HG02973 (cell line): ENCODE measurements around the gene EVX2.

Experiments used
- ATAC-seq: cut with Tn5 transposase; IDR thresholded peaks from one replicate; pipeline ENCODE4 v1.9.1; 2021; ENCODE audit warnings: moderate library complexity; ENCODE audit not compliant: unreplicated experiment

Gene EVX2

DNA sequence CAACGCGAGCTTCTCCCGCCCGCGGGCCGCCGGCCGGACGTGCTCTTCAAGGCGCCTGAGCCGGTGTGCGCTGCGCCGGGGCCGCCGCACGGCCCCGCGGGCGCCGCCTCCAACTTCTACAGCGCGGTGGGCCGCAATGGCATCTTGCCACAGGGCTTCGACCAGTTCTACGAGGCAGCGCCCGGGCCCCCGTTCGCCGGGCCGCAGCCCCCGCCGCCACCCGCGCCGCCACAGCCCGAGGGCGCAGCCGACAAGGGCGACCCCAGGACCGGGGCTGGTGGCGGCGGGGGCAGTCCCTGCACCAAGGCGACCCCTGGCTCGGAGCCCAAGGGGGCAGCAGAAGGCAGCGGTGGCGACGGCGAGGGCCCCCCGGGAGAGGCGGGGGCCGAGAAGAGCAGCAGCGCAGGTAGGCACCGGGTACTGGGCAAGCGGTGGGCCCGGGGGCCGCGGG lies 24.0 kb upstream of the EVX2 start:
- no peak for ATAC-seq

DNA sequence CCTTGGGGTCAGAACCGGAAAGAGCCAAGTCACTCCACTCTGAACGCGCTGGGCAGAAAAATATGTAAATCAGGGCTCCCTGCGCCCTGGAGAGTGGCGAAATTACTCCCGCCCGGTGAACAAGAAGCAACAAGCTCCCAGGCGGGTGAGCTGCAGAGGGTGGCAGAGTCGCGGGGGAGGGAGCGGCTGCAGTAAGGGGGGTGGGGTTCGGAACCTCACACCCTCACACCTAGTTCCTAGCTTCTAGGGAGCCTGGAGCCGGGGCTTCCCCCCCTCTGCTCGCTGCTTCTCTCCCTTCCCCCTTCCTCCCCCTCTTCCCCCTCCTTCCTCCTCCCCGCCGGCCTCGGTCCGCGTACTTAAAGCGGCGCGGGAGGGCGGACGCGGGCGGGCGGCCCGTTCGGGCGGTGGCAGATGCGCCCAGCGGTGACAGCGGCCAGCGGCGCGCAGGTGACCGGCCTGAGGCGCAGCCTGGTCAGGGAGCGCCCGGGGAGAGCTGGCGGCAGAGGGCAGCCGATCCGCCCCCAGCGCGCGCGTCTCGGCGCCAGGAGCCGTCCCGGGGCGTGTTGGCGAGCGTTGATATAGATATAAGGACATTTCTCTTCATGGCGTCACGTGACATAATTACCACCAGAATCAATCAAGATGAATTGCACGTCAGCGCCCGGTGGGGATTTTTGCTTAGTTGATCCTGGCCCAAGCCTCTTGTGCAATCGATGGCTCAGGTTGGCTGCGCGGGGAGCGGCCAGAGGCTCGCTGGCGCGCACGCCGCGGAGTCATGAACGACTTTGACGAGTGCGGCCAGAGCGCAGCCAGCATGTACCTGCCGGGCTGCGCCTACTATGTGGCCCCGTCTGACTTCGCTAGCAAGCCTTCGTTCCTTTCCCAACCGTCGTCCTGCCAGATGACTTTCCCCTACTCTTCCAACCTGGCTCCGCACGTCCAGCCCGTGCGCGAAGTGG lies 23.1 kb upstream of the EVX2 start, which contains the start of gene HOXD11:
Gene HOXD11, plus strand, starts transcription at position 700 of the 959 bp plus-strand sequence. Its CDS starts 76 bp downstream, at position 776.
- ATAC-seq = no peak

DNA sequence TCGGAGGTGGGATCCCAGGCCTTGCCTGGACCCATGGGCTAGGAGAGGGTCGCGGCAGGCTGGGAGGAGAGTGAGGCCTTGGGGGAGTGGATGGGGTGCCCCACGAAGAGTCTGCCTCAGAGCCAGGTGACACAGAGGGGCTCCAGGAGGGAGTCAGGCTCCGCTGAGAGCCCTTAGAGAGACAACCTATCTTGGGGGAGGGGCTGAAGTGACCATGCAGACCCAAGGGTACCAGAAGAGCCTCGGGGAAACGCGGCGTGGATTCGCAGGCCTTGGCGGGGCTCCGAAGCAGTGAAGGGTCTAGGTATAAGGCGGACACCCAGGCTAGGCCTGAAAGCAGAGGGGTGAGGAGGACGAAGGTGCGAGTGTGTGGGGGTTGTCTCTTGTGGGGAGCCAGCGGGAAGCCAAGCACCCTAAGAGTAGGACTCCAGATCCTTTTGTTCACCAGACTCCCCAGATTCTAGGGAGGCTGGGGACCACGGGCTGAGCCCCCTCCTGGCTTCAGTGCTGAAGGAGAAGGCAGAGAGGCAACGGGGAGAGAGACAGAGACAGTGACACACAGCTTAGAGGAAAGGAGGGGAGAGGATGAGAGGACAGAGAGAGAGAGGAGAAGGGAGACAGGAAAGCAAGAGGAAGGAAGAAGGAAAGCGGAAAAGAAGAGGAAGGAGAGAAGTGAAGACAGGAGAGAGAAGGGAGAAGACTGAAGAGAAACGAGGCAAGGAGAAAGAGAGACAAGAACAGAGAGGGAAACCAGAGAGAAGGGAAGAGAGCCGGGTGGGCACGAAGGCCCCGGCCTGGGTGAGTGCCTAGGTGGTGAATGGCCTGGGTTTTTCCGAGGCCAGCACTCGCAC lies 22.2 kb upstream of the EVX2 start:
- ATAC-seq = no peak

DNA sequence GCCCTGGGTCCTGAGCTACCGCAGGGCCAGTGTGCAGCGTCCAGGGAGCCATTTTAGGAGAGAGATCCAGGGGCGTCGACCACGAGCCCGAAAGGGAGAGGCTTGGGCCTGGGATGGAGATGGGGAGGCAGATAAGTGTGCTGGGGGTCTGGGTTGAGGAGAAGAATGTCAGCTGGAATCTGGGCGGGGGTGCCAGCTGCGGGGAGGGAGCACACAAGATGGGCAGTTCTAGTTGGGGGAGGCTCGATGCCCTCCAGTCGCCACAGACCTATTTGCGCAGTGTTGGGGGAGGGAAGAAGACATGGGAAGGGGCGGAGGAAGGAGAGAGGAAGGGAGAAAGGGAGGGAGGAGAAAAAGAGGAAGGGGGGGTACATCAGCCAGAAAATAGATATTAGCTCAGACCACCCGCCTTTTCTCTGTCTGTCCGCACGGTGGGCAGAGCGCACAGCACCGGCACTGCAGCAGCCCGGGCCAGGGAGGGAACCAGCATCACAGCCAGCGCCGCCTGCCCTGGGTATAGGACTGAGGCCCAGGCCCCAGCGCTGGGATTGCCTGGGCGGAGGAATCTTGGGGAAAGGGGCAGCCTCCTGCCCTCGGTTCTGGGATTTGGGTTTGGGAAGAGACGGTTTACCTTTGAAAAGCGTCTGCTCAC lies 21.4 kb upstream of the EVX2 start:
- no peak for ATAC-seq

DNA sequence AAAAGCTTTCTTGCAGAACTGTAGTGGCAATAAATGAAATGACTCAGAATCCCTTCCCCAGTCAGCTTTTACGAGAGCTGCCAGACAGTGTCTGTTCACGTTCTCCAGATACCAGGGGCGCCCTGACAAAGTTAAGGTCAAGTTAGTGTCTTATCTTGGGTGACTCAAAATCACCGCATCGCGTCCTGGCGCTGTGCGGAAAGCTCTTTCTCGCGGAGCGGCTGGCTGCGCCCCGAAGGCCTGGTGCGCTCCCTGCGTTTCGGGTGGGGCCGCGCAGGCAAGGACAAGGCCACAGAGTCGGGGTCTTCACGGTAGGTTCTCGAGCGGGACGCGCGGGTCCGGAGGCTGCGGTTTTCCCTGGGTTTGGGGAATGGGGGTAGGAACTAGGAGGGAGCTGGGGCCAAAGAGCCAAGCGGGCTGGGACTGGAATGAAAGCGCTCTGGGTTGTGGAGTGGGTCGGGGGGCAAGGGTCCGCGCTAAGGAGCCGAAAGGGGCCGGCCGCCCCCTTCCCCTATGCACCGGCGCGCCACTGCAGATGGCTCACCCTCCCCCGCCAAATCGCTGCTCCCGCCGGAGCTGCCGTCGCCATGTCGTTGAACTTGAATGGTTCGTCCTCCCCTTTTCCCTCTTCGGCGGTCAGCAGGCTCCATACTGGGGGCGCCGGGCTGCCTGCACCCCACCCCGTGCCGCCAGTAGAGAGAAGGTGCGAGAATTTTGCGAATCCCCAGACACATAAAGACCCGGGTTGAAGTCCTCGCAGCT lies 20.7 kb upstream of the EVX2 start:
- no peak for ATAC-seq

DNA sequence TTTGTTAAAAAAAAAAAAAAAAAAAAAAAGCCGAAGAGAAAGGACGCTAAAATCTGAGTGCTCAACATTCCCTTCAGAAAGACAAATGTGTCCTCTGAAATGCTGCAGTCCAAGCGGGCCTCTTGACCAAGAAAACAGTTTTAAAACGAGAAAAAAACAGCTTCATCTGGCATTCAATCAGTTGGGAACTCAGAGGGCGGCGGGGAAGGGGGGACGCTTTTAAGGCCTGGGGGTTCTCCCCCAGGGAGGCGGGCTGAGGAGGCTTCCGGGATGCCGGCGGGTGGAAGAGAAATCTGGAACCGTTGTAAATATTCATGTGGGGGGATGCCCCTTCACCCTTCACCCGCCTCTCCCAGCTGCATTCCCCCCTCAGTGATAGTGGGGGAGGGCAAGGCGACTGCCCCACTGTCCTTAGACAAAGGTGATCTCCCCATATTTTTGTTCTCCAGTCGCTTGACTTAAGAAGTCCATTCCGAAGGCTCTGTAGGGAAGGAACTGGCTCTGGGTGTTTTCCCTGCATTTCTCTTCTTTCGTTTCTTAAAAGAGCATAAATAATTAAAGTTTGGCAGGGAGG lies 20.1 kb upstream of the EVX2 start:
- ATAC-seq = no peak

DNA sequence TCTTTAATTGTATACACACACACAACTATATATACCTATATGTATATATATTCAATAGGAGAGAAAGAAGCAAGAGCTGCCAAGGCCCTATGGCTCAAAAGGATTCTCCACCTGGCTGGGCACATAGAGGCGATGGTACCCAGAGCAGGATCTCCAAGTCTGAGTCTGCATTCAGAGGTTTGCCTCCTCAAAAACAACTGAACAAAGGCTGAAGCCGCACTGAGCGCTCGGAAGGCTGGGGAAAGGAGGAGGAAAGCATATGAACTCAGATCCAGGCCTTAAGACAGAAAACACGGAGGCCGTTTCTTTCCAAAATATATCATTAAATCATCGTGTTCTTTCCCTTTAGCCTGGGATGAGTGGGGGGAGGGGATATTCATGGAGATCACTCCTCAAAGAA lies 19.4 kb upstream of the EVX2 start:
- ATAC-seq = no peak

DNA sequence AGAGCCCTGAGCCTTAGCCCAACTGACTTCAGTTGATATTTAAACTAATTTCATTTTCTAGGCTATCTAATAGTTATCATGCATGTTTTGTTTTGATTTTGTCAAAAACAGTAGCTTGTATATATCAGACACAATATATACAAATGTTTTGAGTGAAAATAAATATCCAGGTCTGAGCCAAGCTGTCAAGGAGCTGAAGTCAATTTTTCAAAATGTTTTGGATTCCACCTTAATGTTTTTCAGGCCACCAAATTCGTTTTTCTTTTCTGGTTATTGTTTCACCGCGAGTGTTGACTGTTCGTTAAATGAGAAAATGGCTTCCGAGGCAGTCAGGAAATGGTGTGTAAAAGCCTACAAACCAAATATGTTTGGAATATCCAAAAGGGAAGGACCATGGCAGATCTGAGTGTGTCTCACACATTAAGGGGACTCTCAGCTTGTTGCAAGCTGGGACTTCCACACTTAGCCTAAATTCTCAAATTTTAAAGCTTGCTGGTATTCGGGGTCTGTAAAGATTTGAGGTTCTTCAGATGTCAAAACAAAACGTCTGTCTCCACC lies 18.6 kb upstream of the EVX2 start:
- ATAC-seq = no peak

DNA sequence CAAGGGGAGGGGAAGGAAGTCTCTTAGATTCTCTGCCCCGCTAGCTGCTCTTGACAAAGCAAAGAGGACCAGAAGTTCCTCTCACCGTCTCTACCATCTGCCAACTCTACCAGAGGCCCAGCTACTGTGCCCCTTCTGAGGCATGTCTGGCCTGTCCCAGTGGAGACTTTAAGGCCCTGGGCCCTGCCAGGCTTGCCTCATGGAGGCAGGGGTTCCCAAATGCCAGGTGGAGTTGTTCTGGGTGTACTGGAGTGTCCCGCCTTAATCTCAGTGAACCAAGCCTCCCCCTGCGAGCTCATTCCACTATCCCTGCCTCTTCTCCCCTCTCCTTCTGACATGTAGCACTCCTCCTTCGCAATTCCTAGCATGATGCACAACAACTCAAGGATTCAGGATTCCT lies 18.1 kb upstream of the EVX2 start:
- no peak for ATAC-seq

DNA sequence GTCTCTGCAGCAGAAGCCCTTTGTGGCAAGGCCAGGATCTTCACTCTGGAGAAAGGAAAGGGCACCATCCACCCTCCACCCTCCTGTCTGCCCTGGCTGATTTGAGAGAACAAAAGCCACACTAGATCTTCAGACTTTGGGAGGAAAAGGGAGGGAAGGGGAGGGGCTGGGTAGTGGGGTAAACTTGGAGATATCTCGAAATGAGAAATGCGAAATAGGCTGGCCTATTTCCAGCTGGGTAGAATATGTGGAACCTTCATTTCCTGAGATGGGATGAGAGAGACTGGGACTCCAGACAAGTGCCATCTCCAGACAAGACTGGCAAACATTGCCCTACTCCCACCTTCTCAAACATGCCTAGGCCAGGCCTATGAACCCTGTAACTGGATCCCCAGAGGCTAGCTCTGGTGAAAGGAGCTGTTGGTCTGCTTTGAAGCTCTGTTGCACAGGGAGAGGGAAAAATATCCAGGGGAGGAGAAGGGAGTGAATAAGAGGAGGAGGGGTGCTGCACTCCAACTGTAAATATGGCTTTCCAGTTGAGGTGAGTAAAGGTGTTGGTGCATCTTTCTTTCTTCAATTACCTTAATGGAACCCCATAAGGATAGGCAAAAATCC lies 17.6 kb upstream of the EVX2 start:
- ATAC-seq = no peak

DNA sequence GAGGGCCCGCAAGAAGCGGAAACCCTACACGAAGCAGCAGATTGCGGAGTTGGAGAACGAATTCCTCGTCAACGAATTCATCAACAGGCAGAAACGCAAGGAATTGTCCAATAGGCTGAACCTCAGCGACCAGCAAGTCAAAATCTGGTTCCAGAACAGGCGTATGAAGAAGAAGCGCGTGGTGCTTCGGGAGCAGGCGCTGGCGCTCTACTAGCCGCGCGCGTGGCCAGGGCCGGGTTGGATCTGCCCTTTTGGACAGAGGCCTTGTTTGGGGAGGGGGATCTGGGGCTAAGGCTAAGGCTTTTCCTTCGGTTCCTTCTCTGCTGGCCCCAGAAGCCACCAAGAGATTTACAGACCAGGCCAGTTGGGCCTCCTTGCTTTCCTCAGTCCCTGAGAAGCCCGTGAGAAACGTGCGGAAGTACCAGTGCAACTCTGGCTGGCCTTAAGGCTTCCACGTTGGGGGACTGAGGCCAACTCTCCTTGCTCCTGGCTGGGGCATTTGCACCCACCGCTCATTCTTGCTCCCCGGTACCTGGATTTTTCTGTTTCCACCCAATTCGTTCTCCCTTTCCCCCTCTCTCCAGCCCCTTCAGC lies 16.9 kb upstream of the EVX2 start:
- ATAC-seq = no peak

DNA sequence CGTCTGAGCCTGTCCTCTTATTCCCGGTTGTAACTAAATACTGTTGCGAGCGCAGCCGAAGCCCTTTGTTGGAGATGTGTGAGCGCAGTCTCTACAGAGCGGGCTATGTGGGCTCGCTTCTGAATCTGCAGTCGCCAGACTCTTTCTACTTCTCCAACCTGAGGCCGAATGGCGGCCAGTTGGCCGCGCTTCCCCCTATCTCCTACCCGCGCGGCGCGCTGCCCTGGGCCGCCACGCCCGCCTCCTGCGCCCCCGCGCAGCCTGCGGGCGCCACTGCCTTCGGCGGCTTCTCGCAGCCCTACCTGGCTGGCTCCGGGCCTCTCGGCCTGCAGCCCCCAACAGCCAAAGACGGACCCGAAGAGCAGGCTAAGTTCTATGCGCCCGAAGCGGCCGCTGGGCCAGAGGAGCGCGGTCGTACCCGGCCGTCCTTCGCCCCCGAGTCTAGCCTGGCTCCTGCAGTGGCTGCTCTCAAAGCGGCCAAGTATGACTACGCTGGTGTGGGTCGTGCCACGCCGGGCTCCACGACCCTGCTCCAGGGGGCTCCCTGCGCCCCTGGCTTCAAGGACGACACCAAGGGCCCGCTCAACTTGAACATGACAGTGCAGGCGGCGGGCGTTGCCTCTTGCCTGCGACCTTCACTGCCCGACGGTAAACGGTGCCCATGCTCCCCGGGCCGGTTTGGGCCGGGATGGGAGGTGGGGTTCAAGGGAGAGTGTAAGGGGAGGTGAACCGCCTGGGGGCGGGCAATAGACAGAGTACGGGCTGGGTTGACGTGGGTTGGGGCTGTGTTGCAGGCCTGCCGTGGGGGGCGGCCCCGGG lies 16.2 kb upstream of the EVX2 start, which contains the start of gene HOXD12:
Gene HOXD12, plus strand, starts transcription at position 68 of the 819 bp plus-strand sequence. Its CDS starts 7 bp downstream, at position 75.
- ATAC-seq = no peak

DNA sequence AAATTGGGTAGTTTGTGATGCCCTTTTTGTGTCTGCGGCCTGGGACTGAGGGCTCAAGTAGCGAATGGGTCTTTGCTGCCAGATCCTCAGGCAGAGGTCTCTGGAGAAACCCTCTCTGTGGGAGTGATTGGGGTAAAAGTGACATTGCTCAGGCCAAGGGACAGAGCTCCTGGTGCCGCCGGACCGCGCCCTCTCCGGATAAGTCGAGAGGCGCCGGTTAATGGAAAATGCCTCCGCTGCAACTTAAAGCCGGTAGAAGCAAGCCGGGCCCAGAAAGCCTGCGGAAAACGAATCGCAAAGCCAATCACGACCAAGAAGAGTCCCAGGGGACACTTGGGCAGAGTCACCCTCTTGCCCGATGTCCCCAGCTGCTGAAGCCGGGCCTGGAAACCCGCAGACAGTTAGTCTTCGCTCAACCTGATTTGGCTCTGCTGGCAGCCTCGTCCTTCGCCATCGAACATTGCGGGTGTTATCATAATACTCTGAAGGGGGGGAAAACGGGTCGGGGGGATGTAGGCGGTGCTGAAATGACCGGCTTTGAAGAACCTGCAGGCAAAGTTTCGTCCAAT lies 15.5 kb upstream of the EVX2 start:
- ATAC-seq = no peak

DNA sequence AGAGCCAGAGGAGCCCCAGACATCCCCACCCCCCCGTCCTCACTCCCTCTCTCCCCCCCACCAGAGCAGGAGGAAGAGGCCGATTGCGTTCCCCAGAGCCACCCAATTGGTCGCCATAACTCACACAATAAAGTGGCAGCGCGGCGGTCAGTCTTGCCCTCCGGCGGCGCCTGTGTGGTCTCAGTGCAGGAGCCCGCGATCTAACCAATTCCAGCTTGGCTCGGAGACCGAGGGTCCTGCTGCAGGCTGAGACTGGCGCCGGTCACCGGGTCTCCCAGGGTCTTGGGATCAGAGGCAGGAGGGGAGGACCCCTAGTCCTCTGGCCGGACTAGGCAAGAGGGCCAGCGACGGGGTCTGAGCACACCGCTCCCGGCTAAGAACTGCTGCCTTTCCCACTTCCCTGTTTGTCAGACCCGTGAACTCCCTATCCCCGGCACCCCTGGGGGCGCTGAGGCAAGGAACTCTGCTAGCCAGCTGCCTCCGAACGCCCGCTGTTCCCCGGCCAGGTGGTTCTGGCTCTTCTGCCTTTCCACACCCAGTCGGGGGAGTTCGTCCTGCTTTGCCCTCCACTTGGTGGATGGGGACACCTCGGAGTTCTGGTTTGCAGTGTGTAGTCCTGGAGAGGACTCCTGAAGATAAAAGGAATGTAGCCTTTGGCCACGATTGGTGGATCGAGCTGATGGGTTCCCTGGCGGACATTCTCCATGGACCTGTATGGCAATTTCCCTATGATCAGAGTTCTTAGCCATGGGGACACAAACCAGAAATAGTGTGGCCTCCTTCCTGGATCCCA lies 14.8 kb upstream of the EVX2 start:
- ATAC-seq = no peak

DNA sequence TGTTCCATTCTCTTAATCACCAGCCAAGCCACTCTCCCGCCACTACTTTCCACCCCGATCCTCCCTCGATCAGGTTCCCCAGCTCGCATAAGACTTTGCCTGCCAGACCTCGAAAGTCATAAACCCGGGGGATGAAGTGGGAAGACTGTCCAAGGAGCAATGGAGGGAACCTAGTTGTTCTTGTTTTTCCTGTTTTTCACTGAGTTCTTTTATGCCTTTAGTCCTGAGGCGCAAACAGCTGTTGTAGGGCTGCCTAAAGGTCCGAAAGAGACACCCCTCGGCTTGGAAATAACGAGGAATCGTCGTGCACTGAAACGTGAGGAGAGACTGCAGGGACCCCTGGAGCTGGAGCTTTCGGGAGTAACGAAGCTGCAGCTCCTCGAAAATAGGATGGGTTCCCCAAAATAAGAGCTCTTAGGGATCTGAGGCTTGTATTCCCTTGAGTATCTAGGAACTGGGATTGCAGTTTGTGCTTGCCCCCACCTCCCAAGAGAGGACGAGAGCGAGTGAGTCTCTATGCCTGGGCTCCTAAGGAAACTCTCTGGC lies 14.1 kb upstream of the EVX2 start:
- ATAC-seq = no peak

DNA sequence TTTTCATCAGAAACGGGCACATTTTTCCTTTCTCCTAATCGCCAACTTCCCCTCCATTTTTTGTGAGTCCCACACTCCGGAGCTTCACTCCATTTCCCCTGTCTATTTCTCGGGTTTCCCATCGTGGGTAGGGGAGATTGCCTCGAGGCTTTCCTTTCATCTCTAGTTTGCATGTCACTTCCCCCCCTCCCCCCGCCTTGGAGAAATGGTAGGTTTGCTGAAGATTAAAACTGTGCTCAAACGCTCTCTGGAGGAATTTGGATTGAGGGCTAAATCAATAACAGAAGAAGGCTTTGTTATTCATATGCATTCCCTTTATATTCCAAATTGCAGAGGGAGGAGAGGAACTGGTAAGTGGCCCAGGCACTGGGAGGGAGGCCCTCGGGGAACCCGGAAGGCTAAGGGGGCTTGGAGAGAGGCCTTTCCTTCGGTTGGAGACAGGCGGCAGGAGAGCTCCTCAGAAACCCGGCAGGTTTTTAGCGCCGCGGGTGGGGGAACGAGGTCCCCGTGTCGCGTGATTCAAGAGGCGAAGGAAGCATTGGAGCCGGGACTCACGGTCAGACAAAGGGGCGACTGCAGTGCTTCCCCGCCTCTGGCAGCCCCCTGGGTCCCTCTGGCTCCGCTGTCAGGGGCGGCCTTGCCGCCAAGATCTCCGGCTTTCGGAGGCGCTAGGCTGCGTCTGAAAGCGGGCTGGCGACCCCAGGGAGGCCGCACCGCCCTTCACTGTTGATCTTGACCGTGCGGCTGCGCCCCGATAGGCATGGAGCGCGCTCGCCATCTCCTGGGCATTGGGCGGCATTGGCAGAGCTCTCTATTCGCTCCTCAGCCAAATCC lies 13.4 kb upstream of the EVX2 start:
- peak; percentile 79 for ATAC-seq
